PC-3 (cell line): ENCODE data around the gene RPS2. TPM values are rescaled to one million over a fixed set of nuclear protein-coding genes. Genes with fewer than 3 reads are reported as not detected.
"Not testable (repeated sequence)": the region's sequence is repeated elsewhere in the genome, so short reads cannot be mapped to it uniquely, and the experiment has no call there.

Source experiments
- ATAC-seq: fragments of 200-7000 bp; cut with Tn5 transposase; 2 replicates; pipeline ENCODE4 v1.9.1; 2020; ENCODE audit warnings: mild to moderate bottlenecking, moderate library complexity
- BruUV-seq: library from RNA; stranded (reverse); fragments of 400-500 nt; replicated peaks from 2 replicates; lab custom pipeline; 2021; lab: Mats Ljungman, UMichigan
- CTCF ChIA-PET: fragments of 300-600 bp; sonication (Branson Sonifier 250); formaldehyde crosslinking; loops from one replicate; lab custom pipeline; 2022; ENCODE audit warnings: antibody characterized with exemption; lab: Charles Lee
- POLR2A ChIA-PET: fragments of 300-600 bp; sonication (Branson Sonifier 250); formaldehyde crosslinking; loops from one replicate; lab custom pipeline; 2022; ENCODE audit warnings: antibody characterized with exemption; ENCODE audit not compliant: unreplicated experiment; lab: Charles Lee
- DNase-seq: peaks from one replicate; pipeline ENCODE4 v3.0.0-alpha.2; 2015
- H2AFZ ChIP-seq: fragments of 300-600 bp; sonication (generic); 2 replicates; pipeline ENCODE4 v1.6.0; 2016; ENCODE audit warnings: antibody characterized with exemption, low read length
- H3F3A ChIP-seq: fragments of 300-600 bp; sonication (generic); one replicate; pipeline ENCODE4 v1.6.0; 2017; ENCODE audit warnings: antibody characterized with exemption, low read length, control low read depth, mild to moderate bottlenecking; ENCODE audit not compliant: unreplicated experiment
- H3K27ac ChIP-seq: fragments of 300-600 bp; sonication (generic); 2 replicates; pipeline ENCODE4 v1.5.1; 2016; ENCODE audit warnings: mild to moderate bottlenecking, low read length
- H3K27me3 ChIP-seq: fragments of 300-600 bp; sonication (generic); 2 replicates; pipeline ENCODE4 v1.6.1; 2016; ENCODE audit warnings: low read length, mixed read lengths
- H3K36me3 ChIP-seq: fragments of 300-600 bp; sonication (generic); 2 replicates; pipeline ENCODE4 v1.6.1; 2016; ENCODE audit warnings: low read depth, mixed run types, low read length, mixed read lengths
- H3K4me1 ChIP-seq: fragments of 300-600 bp; sonication (generic); 2 replicates; pipeline ENCODE4 v1.5.1; 2016; ENCODE audit warnings: low read length; ENCODE audit not compliant: insufficient read depth
- H3K4me2 ChIP-seq: fragments of 300-600 bp; sonication (generic); 2 replicates; pipeline ENCODE4 v1.6.0; 2016; ENCODE audit warnings: low read length
- H3K4me3 ChIP-seq: fragments of 300-600 bp; sonication (generic); 2 replicates; pipeline ENCODE4 v1.5.1; 2016; ENCODE audit warnings: mild to moderate bottlenecking, low read length, mixed read lengths
- H3K79me2 ChIP-seq: fragments of 300-600 bp; sonication (generic); 2 replicates; pipeline ENCODE4 v1.6.1; 2017; ENCODE audit warnings: low read length, mixed read lengths
- H3K9ac ChIP-seq: fragments of 300-600 bp; sonication (generic); 2 replicates; pipeline ENCODE4 v1.6.0; 2016; ENCODE audit warnings: mild to moderate bottlenecking, low read length
- H3K9me2 ChIP-seq: fragments of 300-600 bp; sonication (generic); replicated peaks from 2 replicates; pipeline ENCODE4 v1.6.1; 2016; ENCODE audit warnings: mixed run types, low read length, mixed read lengths
- H3K9me3 ChIP-seq: fragments of 300-600 bp; sonication (generic); 2 replicates; pipeline ENCODE4 v1.6.1; 2016; ENCODE audit warnings: low read length, mixed read lengths
- H4K20me1 ChIP-seq: fragments of 300-600 bp; sonication (generic); 2 replicates; pipeline ENCODE4 v1.6.1; 2016; ENCODE audit warnings: low read length, mixed read lengths
- EZH2 ChIP-seq: fragments of 300-600 bp; sonication (generic); IDR thresholded peaks from one replicate; pipeline ENCODE4 v1.6.1; 2017; ENCODE audit warnings: antibody characterized with exemption, mild to moderate bottlenecking, low read length; ENCODE audit not compliant: unreplicated experiment
- EZH2phosphoT487 ChIP-seq: fragments of 300-600 bp; sonication (generic); IDR thresholded peaks from 2 replicates; pipeline ENCODE4 v1.6.1; 2018; ENCODE audit warnings: mild to moderate bottlenecking, antibody characterized with exemption, low read length, borderline replicate concordance
- intact Hi-C: fragments of 100-400 bp; cut with micrococcal nuclease; formaldehyde crosslinking; loops from 2 replicates; pipeline ENCODE4 v1.9.0; 2023
- total RNA-seq: library from RNA; depleted of rRNA; stranded (reverse); fragments of >200 nt; gene quantifications from 2 replicates; pipeline ENCODE4 v1.2.3, GENCODE V29; 2014
- TF ChIP-seq, protein P1 (sequence below): fragments of 300-600 bp; sonication (generic); conservative IDR thresholded peaks from 2 replicates; pipeline ENCODE4 v1.5.1; 2017; ENCODE audit warnings: antibody characterized with exemption, low read depth, mild to moderate bottlenecking, low read length

Gene RPS2
- total RNA-seq, 1 experiment from 2014 or later = 2,234 TPM

DNA sequence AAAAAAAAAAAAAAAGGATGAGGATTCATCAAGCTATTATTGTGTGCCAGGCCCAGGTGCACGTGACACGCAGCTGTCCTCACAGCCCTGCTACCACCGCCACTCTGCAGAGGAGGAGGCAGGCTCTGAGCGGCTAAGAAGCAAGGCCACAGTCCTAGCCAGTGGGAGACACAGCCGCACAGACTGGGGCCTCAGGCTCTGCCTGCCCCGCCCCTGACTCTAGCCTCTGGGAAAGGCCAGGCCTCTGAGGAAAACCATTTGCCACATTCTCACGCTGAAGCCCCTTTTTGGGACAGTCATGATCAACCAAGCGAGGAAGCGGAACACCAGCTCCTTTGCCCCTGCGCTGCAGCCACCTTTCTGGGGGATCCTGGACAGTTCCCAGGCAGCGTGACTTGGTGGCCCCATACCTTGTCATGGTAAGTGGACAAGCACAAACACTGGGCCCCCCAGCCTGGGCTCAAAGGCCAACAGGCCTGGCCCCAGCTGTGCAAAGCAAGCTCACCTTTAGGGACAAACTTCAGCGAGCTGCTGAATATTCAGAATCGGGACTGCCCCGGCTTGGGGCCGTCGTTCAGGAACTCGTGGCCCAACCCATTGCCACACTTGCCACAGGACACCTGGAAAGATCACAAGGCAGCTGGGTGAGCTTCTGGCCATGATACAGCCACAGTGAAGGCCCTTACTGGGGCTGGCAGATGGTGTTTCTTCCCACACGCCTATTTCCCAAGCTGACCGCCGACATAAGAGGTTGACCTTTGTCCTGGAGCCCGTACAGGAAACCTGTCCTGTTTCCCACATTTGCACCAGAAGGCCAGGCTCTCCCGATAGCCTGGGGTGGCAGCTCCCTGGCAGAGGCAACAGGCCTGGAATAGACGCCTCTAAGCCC lies 24.1 kb downstream of the RPS2 start:
- Histone ChIP-seq H3K4me3 (no peak overlapping the region), H3K4me2 (no peak overlapping the region)

DNA sequence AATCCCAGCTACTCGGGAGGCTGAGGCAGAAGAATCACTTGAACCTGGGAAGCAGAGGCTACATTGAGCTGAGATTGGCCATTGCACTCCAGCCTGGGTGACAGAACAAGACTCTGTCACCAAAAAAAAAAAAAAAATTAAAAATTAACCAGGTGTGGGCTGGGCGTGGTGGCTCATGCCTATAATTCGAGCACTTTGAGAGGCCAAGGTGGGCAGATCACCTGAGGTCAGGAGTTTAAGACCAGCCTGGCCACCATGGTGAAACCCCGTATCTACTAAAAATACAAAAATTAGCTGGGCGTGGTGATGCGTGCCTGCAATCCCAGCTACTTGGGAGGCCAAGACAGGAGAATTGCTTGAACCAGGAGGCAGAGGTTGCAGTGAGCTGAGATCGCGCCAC lies 24.8 kb downstream of the RPS2 start:
- H4K20me1 ChIP-seq, H3K27me3 ChIP-seq, POLR2A ChIA-PET, H3K9me3 ChIP-seq, H3K4me3 ChIP-seq, H3K27ac ChIP-seq, H3K36me3 ChIP-seq, H3F3A ChIP-seq, CTCF ChIA-PET, DNase-seq, BruUV-seq, H3K9ac ChIP-seq, H3K4me2 ChIP-seq, H2AFZ ChIP-seq, H3K79me2 ChIP-seq, H3K9me2 ChIP-seq, ATAC-seq, intact Hi-C loops: not testable (repeated sequence)
- peaks cover 19% of the 10 kb centered on the region for H3K4me1 ChIP-seq

More for the DNA sequence above, 24.1 kb downstream of the RPS2 start:
- Histone ChIP-seq H3K9me2 (no peaks in the 10 kb centered on the region), H3K9ac (no peak overlapping the region), H3K9me3 (no peaks in the 10 kb centered on the region), H3K27me3 (no peaks in the 10 kb centered on the region), H2AFZ (no peak overlapping the region), H3K27ac (no peak overlapping the region), H3K4me1 (peaks cover 13% of the 10 kb centered on the region), H3K36me3 (no peaks in the 10 kb centered on the region), H4K20me1 (no peaks in the 10 kb centered on the region), H3K79me2 (peaks cover 6% of the 10 kb centered on the region; the same call in 1 of the 2 replicates), H3F3A (no peaks in the 10 kb centered on the region)
- ChIA-PET POLR2A (no interaction called here), CTCF (interaction anchor here (0.7 kb wide), 1 partner anchor 9 kb away, joined by 4 read pairs; no protein-coding TSS in a partner anchor)
- DNase-seq (no peak), ATAC-seq (no peak)
- intact Hi-C loops = no loop called here
- TF ChIP-seq, protein P1, sequence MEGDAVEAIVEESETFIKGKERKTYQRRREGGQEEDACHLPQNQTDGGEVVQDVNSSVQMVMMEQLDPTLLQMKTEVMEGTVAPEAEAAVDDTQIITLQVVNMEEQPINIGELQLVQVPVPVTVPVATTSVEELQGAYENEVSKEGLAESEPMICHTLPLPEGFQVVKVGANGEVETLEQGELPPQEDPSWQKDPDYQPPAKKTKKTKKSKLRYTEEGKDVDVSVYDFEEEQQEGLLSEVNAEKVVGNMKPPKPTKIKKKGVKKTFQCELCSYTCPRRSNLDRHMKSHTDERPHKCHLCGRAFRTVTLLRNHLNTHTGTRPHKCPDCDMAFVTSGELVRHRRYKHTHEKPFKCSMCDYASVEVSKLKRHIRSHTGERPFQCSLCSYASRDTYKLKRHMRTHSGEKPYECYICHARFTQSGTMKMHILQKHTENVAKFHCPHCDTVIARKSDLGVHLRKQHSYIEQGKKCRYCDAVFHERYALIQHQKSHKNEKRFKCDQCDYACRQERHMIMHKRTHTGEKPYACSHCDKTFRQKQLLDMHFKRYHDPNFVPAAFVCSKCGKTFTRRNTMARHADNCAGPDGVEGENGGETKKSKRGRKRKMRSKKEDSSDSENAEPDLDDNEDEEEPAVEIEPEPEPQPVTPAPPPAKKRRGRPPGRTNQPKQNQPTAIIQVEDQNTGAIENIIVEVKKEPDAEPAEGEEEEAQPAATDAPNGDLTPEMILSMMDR = no peak
- no peak for TF ChIP-seq EZH2
- no peak for TF ChIP-seq EZH2phosphoT487
- no TSS peak for BruUV-seq

DNA sequence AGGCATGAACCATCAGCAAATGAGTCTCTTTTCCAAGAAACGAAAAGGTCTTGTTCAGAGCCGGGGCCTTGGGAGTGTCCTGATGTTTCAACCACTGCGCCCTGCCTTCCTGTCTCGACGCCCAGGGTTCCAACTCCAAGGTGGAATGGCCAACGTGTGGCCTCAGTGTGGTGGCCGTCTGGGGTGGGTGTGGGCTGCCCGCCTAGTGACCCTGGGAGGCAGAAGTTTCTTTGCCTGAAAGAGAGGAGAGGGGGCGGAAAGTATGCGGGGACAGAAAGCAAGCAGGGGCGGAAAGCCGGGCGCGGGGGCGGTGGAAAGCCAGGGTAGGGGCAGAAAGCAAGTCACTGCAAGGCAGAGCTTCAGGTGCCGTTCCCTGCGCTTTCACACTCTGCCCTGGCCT lies 25.7 kb downstream of the RPS2 start:
- Histone ChIP-seq H3K9me2 (no peaks in the 10 kb centered on the region), H3F3A (no peaks in the 10 kb centered on the region), H3K79me2 (peaks cover 6% of the 10 kb centered on the region; the same call in 1 of the 2 replicates), H3K9me3 (no peaks in the 10 kb centered on the region), H3K4me3 (no peak overlapping the region), H4K20me1 (no peaks in the 10 kb centered on the region), H3K9ac (no peak overlapping the region), H3K27ac (no peak overlapping the region), H3K4me2 (no peak overlapping the region), H3K36me3 (no peaks in the 10 kb centered on the region), H3K27me3 (no peaks in the 10 kb centered on the region), H2AFZ (no peak overlapping the region), H3K4me1 (peaks cover 19% of the 10 kb centered on the region)
- DNase-seq (no peak), ATAC-seq (no peak)
- POLR2A ChIA-PET = no interaction called here
- CTCF ChIA-PET = no interaction called here
- TF ChIP-seq EZH2phosphoT487 (no peak), EZH2 (no peak)
- TF ChIP-seq, protein P1 = no peak
- intact Hi-C loops = no loop called here
- BruUV-seq = no TSS peak
